GM23248 (cell line): ENCODE data around the gene CAMK2D.

Source experiments
- EZH2 ChIP-seq: fragments of 200-600 bp; sonication (generic); IDR thresholded peaks from 2 replicates; pipeline ENCODE4 v1.6.1; 2018; ENCODE audit warnings: antibody characterized with exemption, mild to moderate bottlenecking; ENCODE audit not compliant: insufficient read depth, poor library complexity, severe bottlenecking
- EZH2phosphoT487 ChIP-seq: fragments of 200-600 bp; sonication (generic); IDR thresholded peaks from 2 replicates; pipeline ENCODE4 v1.6.1; 2018; ENCODE audit warnings: antibody characterized with exemption, moderate library complexity, mild to moderate bottlenecking, low read depth; ENCODE audit not compliant: insufficient read depth

GRCh38 chr4:113556382-113557134 is 205.0 kb downstream of the CAMK2D start:
- TF ChIP-seq EZH2 (no peak), EZH2phosphoT487 (no peak)
